Measurements from ENCODE around the gene ANXA6. TPM values are rescaled to one million over a fixed set of nuclear protein-coding genes. Genes with fewer than 3 reads are reported as not detected.

Gene ANXA6
- total and polyA plus RNA-seq, 8 donors, result 37.0 to 70.8 (median 48.7) TPM

- 92 to 97% methylated on average over 9 of the region's 9 CpGs for WGBS, 2 donors
- no peak overlapping the region for H3K4me3 ChIP-seq
- H3K4me1 ChIP-seq, result peaks cover 7 to 38% (median 35%) of the 10 kb centered on the region in 3 donors
- H3K27me3 ChIP-seq, result no peaks in the 10 kb centered on the region
- FAIRE-seq (no peak), DNase-seq (no peak), ATAC-seq (no peak)
- intact Hi-C loops (cut with DNase I), result no loop called here
- no peaks in the 10 kb centered on the region for H3K9me3 ChIP-seq
- H3K27ac ChIP-seq, result no peak overlapping the region
- no peaks in the 10 kb centered on the region for H3K36me3 ChIP-seq
- TF ChIP-seq CTCF (IDR thresholded peaks at IDR 0.05), result no peak
Measured at GRCh38 chr5:151077419-151077818, 80.2 kb downstream of the ANXA6 start.

GRCh38 chr5:151076616-151077015, 81.0 kb downstream of the ANXA6 start:
- no peaks in the 10 kb centered on the region for H3K9me3 ChIP-seq
- ATAC-seq (no peak), DNase-seq (no peak), FAIRE-seq (no peak)
- no peaks in the 10 kb centered on the region for H3K36me3 ChIP-seq
- intact Hi-C loops (cut with DNase I), result no loop called here
- peaks cover 0 to 33% (median 31%) of the 10 kb centered on the region in 3 donors for H3K4me1 ChIP-seq
- H3K27ac ChIP-seq, result peak overlapping the region in 2 of 4 donors; percentile 58 to 59
- WGBS, 2 donors, result 94 to 96% methylated on average over 6 of the region's 6 CpGs
- TF ChIP-seq CTCF (IDR thresholded peaks at IDR 0.05), result no peak
- H3K27me3 ChIP-seq, result no peaks in the 10 kb centered on the region
- H3K4me3 ChIP-seq, result no peak overlapping the region

GRCh38 chr5:151075698-151076331, 81.8 kb downstream of the ANXA6 start:
- ATAC-seq, result peak; percentile 74 to 84 (median 78)
- no peak overlapping the region for H3K4me3 ChIP-seq
- H3K36me3 ChIP-seq, result no peaks in the 10 kb centered on the region
- H3K9me3 ChIP-seq, result no peaks in the 10 kb centered on the region
- peak overlapping the region in 3 of 4 donors; percentile 49 to 59 (median 58) for H3K27ac ChIP-seq
- WGBS, 2 donors, result 45 to 46% methylated on average over 5 of the region's 5 CpGs
- TF ChIP-seq CTCF (IDR thresholded peaks at IDR 0.05), result no peak
- intact Hi-C loops (cut with DNase I), result no loop called here
- H3K27me3 ChIP-seq, result no peaks in the 10 kb centered on the region
- DNase-seq, result peak in 5 of 6 donors; percentile 72 to 82 (median 75)
- peaks cover 0 to 33% (median 31%) of the 10 kb centered on the region in 3 donors for H3K4me1 ChIP-seq
- FAIRE-seq, result no peak

GRCh38 chr5:151074557-151074956, 83.0 kb downstream of the ANXA6 start:
- Histone ChIP-seq H3K9me3 (no peaks in the 10 kb centered on the region), H3K27ac (no peak overlapping the region), H3K4me1 (peaks cover 0 to 39% (median 31%) of the 10 kb centered on the region in 3 donors), H3K36me3 (no peaks in the 10 kb centered on the region), H3K4me3 (no peak overlapping the region), H3K27me3 (no peaks in the 10 kb centered on the region)
- FAIRE-seq (no peak), ATAC-seq (no peak), DNase-seq (no peak)
- 96 to 97% methylated on average over 2 of the region's 2 CpGs for WGBS, 2 donors
- intact Hi-C loops (cut with DNase I), result no loop called here
- TF ChIP-seq CTCF (IDR thresholded peaks at IDR 0.05), result no peak

- TF ChIP-seq CTCF (IDR thresholded peaks at IDR 0.05), result no peak
- no peaks in the 10 kb centered on the region for H3K9me3 ChIP-seq
- peaks cover 0 to 39% (median 18%) of the 10 kb centered on the region in 3 donors for H3K4me1 ChIP-seq
- intact Hi-C loops (cut with DNase I), result no loop called here
- H3K27ac ChIP-seq, result no peak overlapping the region
- DNase-seq (no peak), FAIRE-seq (no peak), ATAC-seq (no peak)
- no peak overlapping the region for H3K4me3 ChIP-seq
- no peaks in the 10 kb centered on the region for H3K27me3 ChIP-seq
- H3K36me3 ChIP-seq, result no peaks in the 10 kb centered on the region
- WGBS, 2 donors, result 97% methylated on average over 2 of the region's 2 CpGs
Measured at GRCh38 chr5:151073280-151073679, 84.3 kb downstream of the ANXA6 start.

All from pancreas (tissue), 10 donors.